NCI-H446 treated with DMSO at 0.1 percent for 48 hours (cell line): Measurements from ENCODE around the gene RNF215.

Experiments used
- DNase-seq: peaks from one replicate; lab custom pipeline; 2025; lab: John Stamatoyannopoulos, UW

RNF215 gene

GRCh38 chr22:30396871-30397655 is 9.9 kb upstream of the RNF215 start, which contains the start of gene SEC14L2:
SEC14L2 (plus strand) TSS chr22:30397018; CDS start chr22:30397117, 99 bp downstream.
- peak; percentile 44 for DNase-seq

- no peak for DNase-seq
Measured at GRCh38 chr22:30393885-30394284, 6.7 kb upstream of the RNF215 start.

GRCh38 chr22:30393322-30393680 is 6.1 kb upstream of the RNF215 start:
- DNase-seq = no peak

- no peak for DNase-seq
Measured at GRCh38 chr22:30392661-30393321, 5.6 kb upstream of the RNF215 start.

- DNase-seq = no peak
Measured at GRCh38 chr22:30390974-30391691, 3.9 kb upstream of the RNF215 start.

GRCh38 chr22:30386608-30386959 is 627 bp downstream of the RNF215 start:
- no peak for DNase-seq

GRCh38 chr22:30385942-30386341 is 1.3 kb downstream of the RNF215 start:
- DNase-seq = no peak

- DNase-seq = no peak
Measured at GRCh38 chr22:30383061-30383460, 4.2 kb downstream of the RNF215 start.

GRCh38 chr22:30382340-30382739 is 4.9 kb downstream of the RNF215 start:
- DNase-seq = no peak

- no peak for DNase-seq
Measured at GRCh38 chr22:30381264-30381663, 5.9 kb downstream of the RNF215 start.

GRCh38 chr22:30380011-30380410 is 7.2 kb downstream of the RNF215 start:
- DNase-seq = no peak

- no peak for DNase-seq
Measured at GRCh38 chr22:30375312-30375849, 11.8 kb downstream of the RNF215 start.

GRCh38 chr22:30373331-30374325 is 13.6 kb downstream of the RNF215 start:
- no peak for DNase-seq

- no peak for DNase-seq
Measured at GRCh38 chr22:30372915-30373314, 14.3 kb downstream of the RNF215 start.

GRCh38 chr22:30371981-30372380 is 15.2 kb downstream of the RNF215 start:
- no peak for DNase-seq

- no peak for DNase-seq
Measured at GRCh38 chr22:30371321-30371720, 15.9 kb downstream of the RNF215 start.

- DNase-seq = no peak
Measured at GRCh38 chr22:30370641-30371230, 16.5 kb downstream of the RNF215 start.

GRCh38 chr22:30368420-30368819 is 18.8 kb downstream of the RNF215 start:
- no peak for DNase-seq

- DNase-seq = no peak
Measured at GRCh38 chr22:30365891-30366290, 21.3 kb downstream of the RNF215 start.

GRCh38 chr22:30362651-30363281 is 24.4 kb downstream of the RNF215 start:
- no peak for DNase-seq
